NCI-H446 (cell line): ENCODE data around the gene GZMH.
"Not testable (repeated sequence)": the region's sequence is repeated elsewhere in the genome, so short reads cannot be mapped to it uniquely, and the experiment has no call there.

ENCODE experiments used
- DNase-seq, 2 experiments: peaks; one replicate each; lab custom pipeline; 2025; lab: John Stamatoyannopoulos, UW

The GZMH gene

DNA sequence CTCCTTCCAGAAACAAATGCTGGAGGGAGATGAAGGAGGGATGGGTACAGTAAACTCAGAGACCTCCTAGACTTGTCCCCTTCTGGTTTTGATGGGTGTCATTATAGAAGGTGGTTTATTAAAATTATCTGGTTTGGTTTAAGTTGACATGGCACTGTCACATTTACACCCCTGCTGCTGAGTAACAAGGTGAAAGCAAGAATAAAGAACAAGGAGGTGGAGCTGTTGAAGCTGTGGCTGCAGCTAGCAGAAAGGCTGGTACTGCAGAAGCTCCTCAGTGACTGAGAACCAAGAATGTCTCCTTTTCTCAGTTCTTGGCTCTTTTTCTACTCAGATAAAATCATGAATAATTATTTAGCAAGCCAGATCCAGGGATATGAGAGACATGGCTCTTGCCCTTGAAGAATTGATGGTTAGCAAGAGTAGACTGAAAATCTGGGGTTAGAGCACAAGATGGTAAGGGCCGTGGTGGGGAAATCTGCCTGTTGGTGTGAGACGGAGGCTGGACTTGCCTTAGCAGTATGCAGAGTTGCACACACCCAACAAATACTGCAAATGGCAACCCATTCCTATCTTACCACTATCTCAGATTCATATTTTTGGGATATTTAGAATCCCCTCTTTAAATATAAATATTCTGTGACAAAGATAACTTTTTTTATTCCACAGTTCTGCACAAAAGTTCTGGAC, at the start of gene GZMH:
Gene GZMH (minus strand): TSS at position 31 of the 690 bp plus-strand sequence. CDS start 72 bp downstream, outside the sequence.
- DNase-seq = no peak

- DNase-seq = not testable (repeated sequence)
Observed at GRCh38 chr14:24648361-24648760, 38.9 kb upstream of the GZMH start.

DNA sequence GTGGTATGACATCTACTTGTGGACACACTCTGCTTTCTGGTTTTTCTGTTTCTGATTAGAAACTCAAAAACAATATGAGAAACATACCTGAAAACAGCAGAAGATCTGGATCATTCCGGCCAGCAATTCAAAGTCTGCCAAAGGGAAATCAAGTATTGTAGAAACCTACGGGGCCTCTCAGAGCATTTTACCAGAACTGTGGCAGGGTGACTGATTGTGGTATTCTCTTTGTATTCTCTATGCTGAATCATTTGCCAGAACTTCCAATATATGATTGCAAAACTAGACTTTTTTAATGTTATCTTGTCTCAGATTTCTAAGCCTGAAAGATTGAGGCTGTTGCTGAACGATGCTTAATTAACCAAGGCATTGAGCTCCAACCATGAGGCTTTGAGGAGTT, 30.4 kb upstream of the GZMH start:
- DNase-seq = no peak

DNA sequence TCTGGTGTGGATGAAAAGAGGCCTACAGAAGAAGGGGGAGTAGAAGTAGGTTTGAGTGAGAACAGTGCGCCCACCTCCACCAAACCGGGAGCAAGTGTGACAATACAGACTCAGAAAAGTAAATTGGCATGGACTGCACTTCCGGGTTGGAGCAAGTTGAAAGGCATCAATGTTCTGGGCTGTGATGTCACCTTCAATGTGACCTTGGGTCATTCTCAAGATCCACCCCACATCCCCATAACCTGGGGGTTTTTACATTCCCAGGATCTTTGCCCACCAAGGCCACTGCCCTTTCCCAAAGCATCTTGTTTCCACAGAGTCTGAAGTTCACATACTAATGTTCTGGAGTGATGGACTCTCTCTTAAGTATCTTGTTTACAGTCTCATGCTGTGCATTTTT, 29.8 kb upstream of the GZMH start:
- DNase-seq = no peak

GRCh38 chr14:24634158-24634557, 24.7 kb upstream of the GZMH start, which contains the start of gene GZMB:
GZMB (minus strand) TSS chr14:24634190; CDS start chr14:24634160, 30 bp downstream.
- no peak for DNase-seq

DNA sequence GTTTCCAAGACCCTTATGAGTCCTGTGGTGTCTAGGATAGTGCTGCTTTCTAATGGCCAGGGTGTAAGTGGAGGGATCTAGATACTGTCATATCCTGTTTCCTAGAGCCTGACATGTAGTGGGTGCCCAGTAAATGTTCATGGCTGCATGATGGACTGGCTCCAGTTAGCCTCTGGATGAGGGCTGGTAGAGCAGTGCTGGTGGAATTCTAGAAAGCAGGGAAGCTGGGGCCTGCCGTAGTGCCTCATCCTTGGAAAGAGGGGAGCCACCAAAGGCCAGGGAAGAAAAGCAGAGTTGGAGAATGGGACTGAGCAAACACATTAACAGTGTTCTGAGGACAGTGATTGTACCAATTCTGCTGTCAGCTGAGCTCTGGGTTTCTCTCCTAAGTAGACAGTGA, 23.9 kb upstream of the GZMH start:
- DNase-seq = no peak

DNA sequence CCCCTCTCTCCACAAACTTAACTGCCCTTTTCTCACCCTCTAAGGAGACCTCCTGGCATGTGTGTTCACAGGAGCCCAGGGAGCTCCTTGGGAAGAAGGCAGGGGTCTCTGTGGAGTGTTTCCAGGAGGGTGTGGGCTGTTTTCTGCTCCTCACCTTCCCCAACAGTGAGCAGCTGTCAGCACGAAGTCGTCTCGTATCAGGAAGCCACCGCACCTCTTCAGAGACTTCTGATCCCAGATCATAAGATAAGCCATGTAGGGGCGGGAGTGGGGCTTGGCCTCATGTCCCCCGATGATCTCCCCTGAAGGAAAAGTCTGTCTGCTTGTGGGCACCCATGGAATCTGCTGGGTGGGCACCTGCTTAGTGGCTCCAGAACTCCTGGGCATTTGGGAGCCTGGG, 23.3 kb upstream of the GZMH start:
- DNase-seq = no peak

- no peak for DNase-seq
Observed at GRCh38 chr14:24632336-24632735, 22.9 kb upstream of the GZMH start.

GRCh38 chr14:24631749-24632335, 22.4 kb upstream of the GZMH start:
- DNase-seq = no peak

DNA sequence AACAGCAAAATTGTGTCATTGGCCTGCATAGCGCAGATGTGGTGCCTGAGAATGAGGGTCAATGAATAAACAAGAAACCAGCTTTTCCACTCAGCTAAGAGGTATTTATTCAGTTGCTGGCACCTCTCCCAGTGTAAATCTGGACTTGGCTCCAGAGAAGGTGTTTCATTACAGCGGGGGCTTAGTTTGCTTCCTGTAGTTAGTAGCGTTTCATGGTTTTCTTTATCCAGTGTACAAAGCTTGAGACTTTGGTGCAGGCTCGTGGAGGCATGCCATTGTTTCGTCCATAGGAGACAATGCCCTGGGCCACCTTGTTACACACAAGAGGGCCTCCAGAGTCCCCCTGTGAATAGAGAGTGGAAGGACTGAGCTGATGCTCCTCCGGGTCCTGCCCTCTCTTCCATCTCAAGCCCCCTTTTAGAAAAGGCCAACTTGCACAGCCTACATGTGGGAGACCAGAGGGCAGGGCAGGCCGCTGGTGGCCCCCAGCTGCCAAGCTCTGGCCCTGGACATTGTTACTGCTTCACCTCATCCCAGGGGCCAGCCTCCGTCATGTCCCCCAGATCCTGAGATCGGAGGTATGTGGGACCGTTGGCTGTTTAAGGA, 21.5 kb upstream of the GZMH start:
- DNase-seq = no peak

DNA sequence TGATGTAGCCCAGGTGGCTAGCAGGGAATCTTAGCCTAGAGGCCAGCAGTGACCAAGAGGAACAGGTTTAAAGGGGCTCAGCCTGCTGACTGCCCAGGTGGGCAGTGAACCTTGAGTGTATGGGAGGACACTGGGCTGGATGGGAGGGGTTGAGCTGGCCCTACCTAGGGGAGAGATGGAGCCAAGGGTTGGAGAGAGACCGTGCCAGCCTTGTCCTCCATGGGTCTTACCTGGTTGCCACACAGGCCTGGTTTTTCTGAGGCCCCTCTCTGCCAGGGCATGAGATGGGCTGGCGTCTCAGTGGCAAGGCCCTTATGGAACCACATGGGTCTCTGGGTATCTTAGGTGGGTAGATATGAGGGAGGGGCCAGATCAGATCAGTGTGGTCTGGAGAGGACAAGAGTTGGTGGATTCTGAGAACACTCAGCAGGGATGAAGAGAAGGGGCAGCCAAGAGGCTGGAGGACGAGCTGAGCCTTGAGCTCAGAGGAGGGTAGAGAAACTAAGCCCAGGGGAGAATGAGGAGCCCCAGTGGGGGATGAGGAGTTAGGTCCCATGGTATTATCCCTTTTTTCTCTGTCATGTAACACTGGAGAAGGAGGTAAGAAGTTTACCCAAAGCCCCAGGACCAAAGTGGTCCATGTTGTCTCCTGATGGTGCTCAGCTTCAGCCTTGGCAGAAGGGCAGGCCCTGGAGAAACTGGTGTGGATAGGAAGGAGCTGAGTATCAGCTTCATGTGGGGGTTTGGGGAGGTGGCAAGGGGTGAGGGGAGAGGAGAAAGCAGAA, 20.8 kb upstream of the GZMH start:
- DNase-seq = no peak

GRCh38 chr14:24629521-24629920, 20.0 kb upstream of the GZMH start:
- DNase-seq = no peak

DNA sequence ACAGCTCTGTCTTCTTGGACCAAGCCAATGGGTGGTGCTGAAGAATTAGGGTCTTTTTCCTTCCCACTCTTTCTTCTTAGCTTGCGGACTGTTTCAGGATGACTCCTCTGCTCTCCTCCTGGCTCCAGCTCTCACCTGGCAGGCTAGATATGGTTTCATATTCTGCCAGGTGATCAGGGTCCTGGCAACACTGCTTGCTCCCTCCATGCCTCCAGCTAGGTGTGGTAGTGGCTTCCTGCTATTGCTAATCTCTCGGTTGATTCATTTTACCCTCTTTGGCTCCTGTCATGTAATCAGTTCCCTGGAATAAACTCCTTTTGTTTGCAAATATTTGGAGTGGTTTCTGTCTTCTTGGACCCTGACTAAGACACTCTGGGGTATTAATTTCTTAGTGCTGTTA, 4.3 kb upstream of the GZMH start:
- no peak for DNase-seq

DNA sequence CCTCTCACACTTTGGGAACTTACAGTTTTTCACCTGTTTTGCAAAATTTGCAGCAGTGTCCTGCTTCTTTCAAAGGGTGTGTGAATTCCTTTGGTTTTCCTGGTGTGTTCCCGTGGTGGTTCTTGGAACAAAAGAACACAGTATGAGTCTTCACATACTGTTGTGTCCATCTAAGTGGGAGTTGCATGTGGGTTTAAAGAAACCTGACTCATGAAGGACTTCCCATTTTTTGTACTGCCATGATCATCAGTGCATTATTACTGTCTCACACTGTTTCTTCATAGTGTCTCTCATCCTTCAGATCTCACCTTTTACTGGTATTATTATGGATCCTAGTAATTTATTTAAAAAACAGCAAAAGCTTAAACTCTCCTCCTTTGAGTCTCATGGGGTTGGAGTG, 3.8 kb upstream of the GZMH start:
- no peak for DNase-seq

GRCh38 chr14:24612196-24612595, 2.7 kb upstream of the GZMH start:
- peak in 1 of 2 experiments; percentile 22 for DNase-seq

- no peak for DNase-seq
Observed at GRCh38 chr14:24607635-24608514, 1.6 kb downstream of the GZMH start.

- no peak for DNase-seq
Observed at GRCh38 chr14:24607081-24607480, 2.4 kb downstream of the GZMH start.

- no peak for DNase-seq
Observed at GRCh38 chr14:24606297-24606696, 3.2 kb downstream of the GZMH start.

- peak in 1 of 2 experiments; percentile 21 for DNase-seq
Observed at GRCh38 chr14:24605435-24606190, 3.9 kb downstream of the GZMH start.

DNA sequence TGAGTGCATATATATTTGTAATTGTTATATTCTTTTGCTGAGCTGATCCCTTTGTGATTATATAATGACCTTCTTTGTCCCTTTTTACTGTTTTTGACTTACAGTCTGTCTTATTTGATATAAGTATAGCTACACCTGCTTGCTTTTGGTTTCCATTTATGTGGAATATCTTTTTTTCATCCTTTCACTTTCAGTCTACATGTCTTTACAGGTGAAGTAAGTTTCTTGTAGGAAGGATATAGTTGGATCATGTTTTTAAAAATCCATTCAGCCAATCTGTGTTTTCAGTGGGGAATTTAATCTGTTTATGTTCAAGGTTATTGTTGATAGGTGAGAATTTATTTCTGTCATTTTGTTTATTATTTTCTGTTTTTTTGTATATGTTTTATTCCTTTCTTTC, 12.1 kb downstream of the GZMH start:
- DNase-seq = no peak
